T1000 (cell line): Measurements from ENCODE around the gene C18orf63.
"Not testable (repeated sequence)": the region's sequence is repeated elsewhere in the genome, so short reads cannot be mapped to it uniquely, and the experiment has no call there.

Experiments
- DNase-seq: peaks from one replicate; lab custom pipeline; 2025; ENCODE audit warnings: mixed read lengths; lab: John Stamatoyannopoulos, UW

The C18orf63 gene

DNA sequence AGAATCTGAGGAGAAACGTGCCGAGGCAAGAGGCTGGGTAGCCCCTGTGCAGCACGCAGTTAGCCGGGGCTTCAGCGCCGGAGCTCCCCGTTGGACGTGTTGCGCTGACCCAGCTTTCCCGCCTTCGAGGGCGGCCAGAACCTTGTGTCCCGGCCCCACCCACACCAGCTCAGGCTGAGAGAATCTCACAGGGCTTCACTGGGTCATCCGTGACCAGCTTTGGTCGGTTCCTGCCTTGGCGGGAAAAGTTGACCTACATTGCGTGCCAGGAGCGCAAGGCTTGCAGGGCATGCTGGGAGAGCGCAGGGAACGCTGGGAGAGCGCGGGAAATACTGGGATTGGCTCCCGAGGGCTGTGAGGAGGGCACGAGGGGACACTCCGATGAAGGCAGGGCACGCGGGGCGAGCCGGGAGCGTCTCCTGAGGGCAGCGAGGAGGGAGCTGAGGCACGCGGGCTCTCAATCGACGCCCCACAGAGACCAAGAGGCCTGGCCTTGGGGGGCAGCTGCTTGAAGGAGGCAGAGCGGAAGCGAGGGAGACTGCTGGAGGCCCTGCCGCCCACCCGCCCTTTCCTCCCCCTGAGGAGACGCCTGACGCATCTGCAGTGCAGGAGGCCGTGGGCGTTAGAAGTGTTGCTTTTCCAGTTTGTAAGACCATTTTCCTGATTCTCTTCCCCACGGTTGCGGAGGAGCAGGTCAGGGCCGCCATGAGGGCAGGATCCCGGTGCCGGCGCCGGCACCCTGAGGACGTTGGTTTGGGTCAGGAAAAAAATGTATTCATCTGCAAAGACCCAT is at the start of gene C18orf63:
Gene C18orf63 (plus strand): TSS at position 376 of the 793 bp plus-strand sequence. CDS start 2,027 bp downstream, outside the sequence.
- DNase-seq, result no peak

DNA sequence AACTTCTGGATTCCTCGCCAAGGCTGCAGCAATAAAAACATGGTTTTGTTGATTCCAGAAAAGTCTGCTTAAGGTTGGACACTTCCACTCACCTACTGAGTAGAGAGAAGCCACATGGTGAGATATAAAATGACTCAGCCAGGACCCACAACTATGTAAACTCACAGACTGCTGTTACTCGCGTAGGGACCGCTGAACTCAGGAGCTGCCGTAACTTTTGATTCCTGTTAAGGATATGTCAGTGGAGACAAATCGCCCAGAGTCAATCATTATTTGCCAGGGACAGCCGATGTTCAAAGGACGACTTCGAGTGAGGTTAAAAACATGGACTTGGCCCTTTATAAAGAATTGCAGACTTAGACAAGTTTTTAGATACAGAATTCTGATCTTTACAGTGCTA is 49.5 kb upstream of the C18orf63 start:
- no peak for DNase-seq

DNA sequence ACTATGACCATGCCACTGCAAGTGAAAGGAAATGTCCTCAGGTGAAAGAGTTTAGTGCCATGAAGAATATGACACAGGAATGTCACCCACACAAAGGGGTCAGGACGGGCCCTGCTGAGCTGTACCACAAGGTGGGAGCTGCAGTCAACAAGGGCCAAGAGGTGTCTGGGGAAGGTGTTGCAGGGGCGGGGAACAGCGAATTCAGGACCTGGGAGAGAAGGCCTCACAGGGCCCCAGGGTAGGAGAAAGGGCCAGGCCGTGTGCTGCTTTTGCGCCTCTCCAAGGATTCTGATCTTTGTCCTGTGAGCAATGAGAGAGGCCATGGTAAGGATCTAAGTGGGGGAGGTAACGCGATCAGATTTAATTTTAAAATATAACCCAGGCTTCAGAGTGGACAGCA is 47.5 kb upstream of the C18orf63 start:
- no peak for DNase-seq

DNA sequence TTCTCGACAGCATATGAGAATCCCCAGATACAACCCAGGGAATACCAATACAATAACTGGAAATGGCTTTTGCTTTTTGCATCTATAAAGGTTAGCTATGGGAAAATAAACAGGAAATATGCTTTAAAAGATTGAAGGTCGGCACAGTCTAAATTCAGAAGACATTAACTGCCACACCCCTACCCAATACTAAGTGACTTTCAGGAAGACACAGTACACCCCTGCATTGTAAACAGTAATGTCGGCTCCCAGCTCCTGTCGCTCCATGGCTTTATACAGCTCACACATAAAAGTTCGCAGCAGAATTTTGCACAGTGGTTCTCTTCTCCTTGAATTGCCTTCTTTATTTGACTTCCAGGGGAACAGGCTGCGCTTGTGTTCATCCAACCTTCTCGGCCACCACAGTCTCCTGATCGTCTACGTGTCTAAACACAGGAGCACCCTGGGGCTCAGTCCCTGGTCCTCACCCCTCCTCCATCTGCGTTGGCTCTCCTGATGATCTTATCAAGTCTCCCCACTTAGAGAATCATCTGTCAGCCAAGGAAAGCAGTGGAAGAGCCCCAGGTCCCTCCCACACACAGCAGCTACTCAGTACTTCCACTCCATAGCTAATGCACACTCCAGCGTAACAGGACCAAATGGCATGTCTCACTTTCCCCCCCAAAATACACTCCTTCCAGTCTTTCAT is 46.6 kb upstream of the C18orf63 start:
- DNase-seq, result no peak

DNA sequence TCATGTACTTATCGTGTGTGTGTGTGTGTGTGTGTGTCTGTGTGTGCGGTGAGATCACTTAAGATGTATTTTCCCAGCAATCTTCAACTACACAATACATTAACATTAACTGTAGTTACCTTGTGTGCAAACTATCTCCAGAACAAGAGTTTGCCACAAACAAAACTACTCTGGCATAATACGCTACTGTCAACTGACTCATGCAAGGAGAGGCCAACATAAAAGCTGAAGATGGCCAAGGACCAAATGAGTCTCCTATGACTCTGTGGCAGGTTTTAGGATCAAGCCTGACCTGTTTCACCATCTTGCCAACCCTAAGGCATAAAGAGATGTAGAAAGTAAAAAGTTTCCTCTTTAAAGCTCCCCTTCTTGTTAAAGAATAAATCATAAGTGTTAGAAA is 44.0 kb upstream of the C18orf63 start:
- no peak for DNase-seq

DNA sequence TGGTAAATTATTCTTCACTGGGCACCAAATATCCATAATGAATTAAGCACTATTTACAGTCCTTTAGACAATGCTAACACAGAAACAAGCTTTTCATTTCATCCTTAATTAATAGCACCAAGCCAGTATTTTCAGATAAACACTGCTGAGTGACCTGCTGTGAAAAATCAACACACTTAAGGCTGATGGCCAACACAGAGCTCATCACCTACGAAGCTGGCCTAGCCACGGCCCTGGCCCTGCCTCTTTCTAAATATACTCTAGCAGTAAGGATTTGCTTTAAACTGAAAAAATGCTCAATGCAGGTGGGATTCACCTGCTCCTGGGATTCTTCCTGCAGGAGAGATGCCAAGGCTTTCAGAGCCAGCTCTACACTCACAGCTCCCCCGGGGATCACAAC is 42.2 kb upstream of the C18orf63 start:
- no peak for DNase-seq

DNA sequence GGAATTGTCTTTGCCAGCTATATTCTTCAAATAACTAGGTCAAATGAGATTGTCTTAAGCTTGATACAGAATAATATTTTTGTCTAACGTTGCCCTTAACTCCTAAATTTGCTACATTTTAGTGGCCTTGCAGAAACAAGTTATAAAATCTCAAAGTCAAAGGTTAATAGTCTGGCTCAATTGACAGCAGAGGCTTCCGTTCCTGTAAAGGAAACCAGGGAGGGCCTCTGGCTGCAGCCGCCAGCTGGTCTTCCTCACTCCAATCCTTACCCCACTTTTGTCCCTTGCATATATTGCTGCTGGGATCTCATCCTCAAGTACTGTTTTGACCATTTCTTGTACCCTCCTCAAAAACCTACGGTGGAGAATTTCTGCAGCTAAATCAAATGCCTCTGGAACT is 40.9 kb upstream of the C18orf63 start:
- DNase-seq, result no peak

DNA sequence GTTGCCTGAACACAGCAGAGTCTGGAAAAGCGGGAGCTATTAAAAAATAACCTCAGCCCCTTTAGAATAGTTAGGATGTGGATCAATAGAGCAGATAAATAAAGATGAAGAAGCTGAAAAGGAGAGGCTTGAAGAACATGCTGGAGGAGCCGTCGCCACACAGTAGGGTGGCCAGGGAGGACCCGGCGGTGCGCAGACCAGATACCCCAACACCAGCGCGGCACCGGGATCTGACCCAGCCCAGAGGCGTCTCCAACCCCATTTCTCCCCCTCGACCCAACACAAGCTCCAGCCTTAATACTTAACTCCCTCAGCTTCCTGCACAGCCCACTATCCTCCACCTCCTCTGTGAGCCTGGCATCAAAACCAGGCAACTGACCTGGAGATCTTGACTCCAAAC is 39.9 kb upstream of the C18orf63 start:
- DNase-seq, result no peak

DNA sequence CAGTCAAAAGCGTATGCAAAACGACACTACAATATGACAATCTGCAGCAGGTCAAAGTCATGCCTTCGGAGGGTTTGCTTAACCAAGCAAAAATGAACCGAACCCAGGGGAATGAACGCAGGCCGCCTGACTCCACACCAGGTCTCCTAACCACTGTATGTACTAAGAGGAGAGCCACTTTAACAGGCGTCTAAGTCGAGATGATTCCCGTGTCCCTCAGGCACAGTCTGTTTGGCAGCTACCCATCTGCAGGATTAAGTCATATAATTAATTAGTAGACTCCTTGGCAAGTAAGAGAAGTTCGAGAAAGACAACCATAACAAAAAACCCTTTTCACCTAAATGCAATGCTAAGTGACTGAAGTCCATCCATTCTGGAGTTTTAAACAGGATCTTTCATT is 39.0 kb upstream of the C18orf63 start:
- no peak for DNase-seq

DNA sequence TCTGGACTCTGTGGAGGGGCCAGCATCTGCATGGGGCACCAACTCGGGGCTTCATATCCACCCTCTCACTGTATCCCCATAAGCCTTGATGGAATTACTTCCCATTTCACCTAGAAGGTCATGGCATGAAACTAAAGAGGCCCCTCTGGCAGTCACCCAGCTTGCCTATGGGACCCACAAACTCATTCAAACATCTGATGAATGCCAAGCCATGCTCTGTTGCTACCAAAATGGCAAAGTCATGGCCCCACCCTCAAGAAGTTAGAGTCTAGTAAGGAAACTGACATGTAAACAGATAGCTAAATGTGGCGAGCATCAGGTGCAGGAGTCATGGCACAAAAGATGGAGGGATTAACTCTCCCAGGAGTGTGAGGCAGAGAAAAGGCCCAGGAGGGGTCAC is 38.3 kb upstream of the C18orf63 start:
- DNase-seq, result no peak

DNA sequence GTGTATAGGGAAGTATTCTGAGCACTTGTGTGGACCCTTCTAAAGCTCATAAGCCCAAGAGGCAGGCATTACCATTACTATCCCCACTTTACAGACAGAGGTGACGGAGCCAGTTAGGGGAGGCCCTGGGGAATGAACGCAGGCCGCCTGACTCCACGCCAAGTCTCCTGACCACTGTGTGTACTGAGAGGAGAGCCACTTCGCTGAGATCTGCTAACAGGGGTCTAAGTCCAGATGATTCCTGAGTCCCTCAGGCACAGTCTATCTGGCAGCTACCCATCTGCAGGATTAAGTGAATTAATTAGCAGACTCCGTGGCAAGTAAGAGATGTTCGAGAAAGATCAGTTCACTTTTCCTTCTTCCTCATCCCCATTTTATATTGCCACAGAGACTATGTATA is 37.6 kb upstream of the C18orf63 start:
- DNase-seq, result no peak

DNA sequence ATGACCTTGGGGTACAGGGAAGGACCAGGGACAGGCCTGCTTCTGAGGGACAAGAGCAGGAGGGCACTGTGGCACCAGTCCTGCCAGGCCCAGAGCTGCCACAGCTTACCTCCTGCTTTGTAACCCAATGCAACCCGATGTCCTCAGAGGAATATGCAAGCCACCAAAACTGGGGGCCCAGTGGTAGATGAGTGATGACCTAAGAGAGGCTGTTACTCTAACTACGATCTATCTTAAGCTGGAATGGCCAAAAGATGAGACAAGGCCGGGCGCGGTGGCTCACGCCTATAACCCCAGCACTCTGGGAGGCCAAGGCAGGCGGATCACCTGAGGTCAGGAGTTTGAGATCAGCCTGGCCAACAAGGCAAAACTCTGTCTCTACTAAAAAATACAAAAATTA is 36.7 kb upstream of the C18orf63 start:
- DNase-seq, result no peak

DNA sequence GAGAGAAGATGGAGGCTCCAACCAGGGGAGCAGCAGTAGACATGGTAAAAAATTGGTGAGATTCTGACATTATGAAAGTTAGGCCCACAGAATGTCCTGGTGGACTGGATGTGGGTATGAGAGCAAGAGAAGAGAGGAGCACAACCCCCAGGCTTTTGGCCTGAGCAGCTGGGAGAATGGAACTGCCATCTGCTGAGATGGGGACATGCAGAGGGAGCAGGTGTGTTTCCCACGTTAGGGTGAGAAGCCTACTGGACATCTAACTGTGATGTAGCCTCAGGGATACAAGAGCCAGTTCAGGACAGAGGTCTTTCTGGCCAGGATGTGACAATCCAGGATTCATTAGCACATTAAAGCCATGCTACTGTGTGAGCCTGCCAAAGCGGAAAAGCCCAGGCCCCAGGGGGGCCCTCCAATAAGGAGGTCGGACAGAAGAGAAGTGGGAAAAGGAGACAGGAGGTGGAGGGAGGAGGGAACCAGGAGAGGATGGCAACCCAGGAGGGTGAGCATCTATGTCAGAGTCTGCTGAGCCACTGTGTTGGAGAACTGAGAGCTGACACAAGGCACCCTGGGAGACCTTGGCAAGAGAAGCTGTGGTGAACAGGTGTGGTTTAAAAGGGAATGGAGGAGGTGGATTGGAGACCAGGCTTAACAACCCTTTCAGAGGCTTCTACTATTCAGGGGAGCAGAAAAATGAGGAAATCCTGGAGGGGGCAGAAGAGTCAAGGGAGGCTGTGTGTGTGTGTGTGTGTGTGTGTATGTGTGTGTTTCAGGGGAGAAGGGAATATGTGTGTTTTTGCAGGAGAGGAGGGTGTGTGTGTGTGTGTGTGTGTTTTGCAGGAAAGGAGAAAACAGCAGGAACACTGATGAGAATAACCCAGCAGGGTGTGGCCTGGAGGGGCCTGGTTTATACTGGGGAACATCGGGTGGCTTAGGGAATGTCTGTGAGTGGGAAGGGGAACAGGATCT is 34.3 kb upstream of the C18orf63 start:
- no peak for DNase-seq

DNA sequence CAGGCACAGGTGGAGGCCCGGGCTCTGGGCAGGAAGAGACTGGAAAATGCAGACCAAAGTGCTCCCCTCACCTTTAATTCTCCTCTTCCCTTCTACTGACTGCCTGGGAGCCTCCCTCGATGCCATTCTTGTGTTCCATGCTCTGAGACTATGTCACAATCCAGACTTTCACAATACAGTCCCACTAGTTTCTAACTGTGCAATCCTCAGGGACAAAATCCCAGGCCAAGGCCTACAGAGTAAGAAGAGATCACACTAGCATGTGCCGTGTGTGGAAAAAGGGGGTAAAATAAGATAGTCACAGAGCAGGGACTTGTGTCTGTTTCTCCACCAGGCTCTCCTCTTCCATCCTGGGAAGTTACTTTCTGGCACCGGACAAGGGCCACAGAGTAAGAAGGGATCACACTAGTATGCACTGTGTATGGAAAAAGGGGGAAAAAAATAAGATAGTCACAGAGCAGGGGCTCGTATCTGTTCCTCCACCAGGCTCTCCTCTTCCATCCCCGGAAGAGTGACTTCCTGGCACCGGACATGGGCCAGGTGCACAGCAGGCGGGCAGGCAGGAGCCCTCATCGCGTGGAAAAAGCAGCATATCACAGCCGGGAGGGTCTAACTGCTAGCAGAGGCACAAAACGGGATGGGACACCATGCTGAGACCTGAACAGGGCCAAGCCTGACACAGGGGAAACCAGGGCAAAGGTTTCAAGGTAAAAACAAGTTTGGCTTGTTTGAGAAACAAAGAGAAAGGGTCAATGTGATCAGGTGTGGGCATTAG is 33.5 kb upstream of the C18orf63 start:
- no peak for DNase-seq

DNA sequence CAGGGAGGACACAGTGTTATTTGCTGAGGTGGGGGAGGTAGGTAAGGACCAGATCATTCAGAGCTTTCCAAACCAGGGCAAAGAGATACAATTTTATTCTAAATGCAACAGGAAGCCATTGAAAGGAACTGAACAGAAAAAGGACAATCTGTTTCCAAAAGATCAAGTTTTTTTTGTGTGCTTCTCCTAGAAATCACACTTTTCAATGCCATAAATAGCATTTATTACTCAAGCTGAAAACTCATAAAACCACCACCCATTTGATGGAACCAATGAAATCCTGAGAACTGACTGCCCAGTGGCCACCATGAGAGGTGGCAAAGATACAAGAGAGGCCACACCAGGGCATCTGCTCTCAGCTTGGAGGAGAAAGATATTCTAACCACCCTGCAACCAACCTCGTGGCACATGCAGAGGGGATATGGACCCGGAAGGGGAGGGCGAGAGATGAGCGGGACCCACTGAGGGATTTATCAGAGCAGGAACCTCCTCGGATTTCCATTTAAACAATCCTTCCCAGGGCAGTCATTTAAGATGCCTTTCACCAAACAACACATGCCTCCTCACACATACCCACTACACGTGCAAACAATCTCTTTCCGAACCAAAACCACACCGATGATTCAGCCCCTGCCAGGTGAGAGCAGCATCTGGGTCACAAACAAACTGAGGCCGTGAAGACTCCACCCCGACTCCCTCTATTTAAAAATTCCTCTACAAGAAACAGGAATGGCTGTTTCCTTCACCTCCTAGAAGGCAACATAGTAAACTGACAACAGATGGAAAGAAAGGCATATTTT is 32.7 kb upstream of the C18orf63 start:
- no peak for DNase-seq

DNA sequence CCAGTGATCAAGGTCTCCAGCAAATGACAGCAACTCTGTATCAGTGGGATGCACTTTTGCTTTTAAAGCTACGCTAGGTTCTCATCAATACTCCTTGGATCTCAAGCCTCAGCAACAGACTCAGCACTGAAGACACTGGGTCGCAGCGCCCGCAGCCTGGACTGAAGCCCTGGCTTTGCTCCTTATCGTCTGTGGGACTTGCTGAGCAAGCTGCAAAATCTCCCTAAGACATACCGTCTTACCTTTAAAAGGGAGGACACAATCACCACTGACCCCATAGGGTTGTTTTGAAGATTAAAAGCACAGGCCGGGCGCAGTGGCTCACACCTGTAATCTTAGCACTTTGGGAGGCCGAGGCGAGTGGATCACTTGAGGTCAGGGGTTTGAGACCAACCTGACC is 32.0 kb upstream of the C18orf63 start:
- no peak for DNase-seq

DNA sequence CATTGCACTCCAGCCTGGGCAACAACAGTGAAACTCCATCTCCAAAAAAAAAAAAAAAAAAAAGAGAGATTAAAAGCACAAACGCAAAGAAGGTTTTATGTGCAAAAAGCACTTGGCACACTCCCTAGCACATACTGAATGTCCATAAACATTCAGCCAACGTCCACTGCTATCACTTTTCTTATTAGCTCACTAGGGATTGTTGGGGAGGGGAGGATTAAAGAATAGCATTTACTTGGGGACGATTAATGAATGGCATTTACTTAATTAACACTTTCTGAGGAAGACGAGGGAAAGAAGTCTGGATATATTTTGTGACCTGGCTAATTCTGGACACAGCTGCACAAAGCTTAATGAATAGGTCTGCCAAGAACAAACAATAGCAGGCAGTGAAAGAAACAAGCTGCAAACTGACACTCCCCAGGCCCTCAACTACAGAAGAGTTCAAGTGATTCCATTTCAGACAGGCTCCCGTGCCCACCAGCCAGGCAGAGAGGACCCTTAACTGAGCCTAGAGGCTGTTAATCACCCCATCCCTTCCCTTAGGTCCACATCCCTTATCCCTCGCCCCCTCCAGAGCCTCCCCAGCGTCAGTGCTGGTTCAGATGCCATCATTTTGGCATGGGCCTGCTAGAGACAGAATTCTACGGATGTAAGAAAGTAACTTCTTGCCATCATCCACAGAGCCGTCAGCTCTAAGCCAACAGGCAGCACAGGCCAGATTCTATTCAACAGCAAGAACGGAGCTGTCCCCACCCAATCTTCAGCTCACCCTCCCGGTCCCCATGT is 31.3 kb upstream of the C18orf63 start:
- no peak for DNase-seq

DNA sequence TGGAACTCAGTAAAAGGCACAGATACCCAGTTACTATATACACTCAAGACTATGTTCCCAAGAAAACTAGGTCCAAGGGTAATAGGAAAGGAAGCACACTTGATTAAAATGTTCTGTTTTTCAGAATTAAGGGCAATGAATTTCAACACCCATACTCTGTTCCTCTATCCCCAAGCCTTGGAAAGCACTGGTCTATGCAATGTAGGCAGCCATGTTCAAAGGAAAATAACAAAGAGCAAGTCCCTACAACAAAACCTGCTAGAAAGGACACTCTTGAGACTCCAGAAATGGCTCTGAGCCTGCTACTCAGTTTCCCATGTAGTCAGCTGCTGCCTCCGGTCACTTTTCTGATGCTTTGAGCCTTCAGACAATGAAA is 30.7 kb upstream of the C18orf63 start:
- DNase-seq, result no peak

DNA sequence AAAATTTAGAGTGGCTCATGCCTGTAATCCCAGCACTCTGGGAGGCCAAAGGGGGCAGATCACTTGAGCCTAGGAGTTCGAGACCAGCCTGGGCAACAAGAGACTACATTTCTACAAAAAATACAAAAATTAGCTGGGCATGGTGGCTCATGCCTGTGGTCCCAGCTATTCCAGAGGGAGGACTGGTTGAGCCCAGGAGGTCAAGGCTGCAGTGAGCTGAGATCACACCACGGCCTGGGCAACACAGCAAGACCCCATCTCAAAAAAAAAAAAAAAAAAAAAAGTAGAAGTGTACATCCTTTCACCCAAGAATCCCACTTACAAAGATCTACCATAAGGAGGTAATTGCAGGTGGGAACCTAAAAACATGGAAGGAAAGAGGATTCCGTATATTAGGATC is 30.1 kb upstream of the C18orf63 start:
- not testable (repeated sequence) for DNase-seq
